HL-60 (cell line): ENCODE measurements around the gene PKP4.

Experiments used
- CTCF ChIP-seq: IDR thresholded peaks from one replicate; pipeline ENCODE4 v1.5.1; 2011; ENCODE audit warnings: low read length, control low read depth, inconsistent platforms; ENCODE audit not compliant: insufficient read depth
- GABPA ChIP-seq: IDR thresholded peaks from 2 replicates; pipeline ENCODE4 v1.6.1; 2012; ENCODE audit warnings: low read depth
- POLR2AphosphoS5 ChIP-seq: IDR thresholded peaks from 2 replicates; pipeline ENCODE4 v1.6.1; 2012; ENCODE audit warnings: low read depth

- TF ChIP-seq POLR2AphosphoS5, result no peak
- TF ChIP-seq CTCF, result no peak
- TF ChIP-seq GABPA, result no peak
Observed at GRCh38 chr2:158589303-158589702, 132.6 kb downstream of the PKP4 start.
